RPMI8226 (cell line): ENCODE results near the gene DNMBP.
"Not testable (repeated sequence)": the region's sequence is repeated elsewhere in the genome, so short reads cannot be mapped to it uniquely, and the experiment has no call there.

Source experiments
- DNase-seq: peaks from one replicate; pipeline ENCODE4 v3.0.0-alpha.2; 2015

Gene DNMBP

DNA sequence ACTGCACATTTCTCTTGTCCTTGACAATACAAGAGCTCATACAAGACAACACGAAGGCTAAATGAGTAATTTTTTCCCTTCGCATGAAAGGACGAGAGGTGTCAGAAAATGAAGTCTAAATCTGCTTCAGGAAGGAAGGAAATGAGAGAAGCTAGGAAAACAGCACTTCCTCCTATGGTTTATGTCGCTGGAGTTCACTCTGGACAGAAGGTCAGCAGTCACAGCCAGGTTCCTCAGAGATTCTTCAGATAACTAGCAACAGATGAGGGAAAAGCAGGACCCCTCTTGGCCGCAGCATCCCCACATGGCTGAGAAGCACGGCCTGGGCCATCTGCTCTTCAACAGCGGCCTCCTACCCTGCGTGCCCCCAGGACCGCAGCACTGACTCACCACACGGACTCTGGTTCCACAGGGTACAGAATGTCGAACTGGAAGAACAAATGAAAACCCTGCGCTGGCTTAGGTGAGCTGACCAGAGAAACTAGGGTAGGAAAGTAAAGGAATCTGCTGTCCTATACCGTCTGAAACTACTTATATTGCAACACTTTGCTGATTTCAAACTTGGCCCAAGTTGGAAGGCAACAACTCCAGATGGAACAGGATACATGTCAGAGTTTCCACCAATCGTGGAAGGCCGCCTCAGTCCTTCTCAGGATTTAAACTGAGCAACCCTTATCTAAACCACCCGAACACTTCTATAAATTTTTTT lies 26.3 kb downstream of the DNMBP start:
- no peak for DNase-seq

DNA sequence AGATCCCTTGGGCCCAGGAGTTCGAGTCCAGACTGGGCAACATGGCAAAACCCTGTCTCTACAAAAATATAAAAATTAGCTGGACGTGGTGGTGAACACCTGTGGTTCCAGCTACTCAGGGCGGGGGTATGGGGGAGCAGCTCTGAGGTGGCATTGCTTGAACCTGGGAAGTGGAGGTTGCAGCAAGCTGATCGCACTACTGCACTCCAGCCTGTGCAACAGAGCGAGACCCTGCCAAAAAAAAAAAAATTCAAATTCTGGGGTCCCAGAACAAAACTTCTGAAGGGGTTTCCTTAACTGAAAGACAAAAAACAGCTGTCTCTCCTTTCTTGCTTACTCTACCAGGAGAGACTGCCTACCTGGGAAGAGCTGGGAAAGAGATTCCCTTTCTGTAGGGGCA lies 27.0 kb downstream of the DNMBP start:
- DNase-seq: no peak

DNA sequence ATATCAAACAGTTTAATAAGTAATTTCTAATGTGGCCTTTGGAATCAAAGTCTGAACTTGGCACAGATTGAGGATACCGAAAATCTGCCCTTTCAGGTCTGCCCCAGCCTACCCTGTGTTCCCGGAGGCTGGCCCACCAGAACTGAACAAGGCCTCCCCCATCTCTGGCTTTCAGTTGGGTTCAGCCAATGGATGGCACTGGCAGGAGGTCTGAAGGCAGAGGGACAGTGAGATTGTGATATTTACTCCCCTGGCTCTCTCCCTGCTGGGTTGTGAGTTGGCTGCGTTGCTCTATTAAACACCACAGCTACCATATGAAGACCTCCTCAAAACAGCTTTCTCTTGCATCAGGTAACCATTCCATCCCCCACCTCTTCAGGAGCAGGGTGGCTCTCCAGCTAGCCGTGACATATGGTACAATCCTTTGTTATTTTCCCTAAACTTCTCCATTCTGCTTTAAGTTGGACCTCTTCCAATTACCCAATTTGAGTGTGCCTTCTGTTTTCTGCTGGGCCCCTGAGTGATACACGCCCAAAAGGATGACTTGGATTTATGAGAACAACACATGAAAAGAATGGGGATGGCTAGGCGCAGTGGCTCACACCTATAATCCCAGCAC lies 28.1 kb downstream of the DNMBP start:
- no peak for DNase-seq

DNA sequence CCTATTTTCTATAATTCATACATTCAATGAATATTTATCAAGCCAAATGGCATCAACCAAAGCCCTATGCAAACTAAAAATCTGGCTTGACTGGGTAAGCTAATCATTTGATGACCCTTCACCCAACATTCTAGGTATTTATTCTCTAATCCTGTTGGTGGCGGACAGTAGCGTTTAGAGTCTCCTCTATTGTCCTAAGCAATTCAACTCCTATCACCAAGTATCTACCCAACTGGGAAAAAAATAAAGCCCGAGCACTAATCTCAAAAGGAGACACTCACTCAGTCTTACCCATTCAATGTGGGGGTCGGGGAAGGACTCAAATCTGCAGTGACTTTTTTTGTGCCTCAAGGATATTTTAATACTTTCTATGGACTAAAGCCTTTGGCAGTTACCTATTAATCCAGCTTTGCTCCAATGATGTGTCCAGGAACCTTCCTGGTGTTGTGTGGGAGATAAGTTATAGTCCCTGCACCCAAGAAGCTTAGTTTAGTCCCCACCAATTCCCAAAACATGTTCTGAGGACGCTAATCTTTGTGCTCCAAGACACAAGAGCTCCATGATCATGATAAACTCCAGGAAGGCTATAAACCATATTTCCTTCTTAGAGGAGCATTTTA lies 30.6 kb downstream of the DNMBP start:
- no peak for DNase-seq

DNA sequence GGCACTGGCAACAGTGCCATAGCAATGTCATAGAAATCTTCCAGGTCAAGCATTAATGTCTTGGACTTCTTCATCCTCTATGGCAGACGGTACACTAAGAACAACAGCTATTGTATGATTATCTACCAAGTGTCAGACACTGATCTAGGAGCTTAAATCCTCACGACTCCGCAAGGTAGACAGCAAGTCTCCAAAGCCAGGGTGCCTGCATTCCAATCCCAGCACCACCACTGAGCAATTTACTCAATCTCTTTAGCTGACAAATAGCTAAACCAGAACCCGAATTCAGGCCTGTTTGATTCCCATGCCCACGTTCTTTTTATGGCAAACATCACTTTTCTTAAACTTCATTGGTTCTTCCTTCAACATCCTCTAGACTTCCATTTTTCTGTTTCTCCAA lies 31.8 kb downstream of the DNMBP start:
- no peak for DNase-seq

DNA sequence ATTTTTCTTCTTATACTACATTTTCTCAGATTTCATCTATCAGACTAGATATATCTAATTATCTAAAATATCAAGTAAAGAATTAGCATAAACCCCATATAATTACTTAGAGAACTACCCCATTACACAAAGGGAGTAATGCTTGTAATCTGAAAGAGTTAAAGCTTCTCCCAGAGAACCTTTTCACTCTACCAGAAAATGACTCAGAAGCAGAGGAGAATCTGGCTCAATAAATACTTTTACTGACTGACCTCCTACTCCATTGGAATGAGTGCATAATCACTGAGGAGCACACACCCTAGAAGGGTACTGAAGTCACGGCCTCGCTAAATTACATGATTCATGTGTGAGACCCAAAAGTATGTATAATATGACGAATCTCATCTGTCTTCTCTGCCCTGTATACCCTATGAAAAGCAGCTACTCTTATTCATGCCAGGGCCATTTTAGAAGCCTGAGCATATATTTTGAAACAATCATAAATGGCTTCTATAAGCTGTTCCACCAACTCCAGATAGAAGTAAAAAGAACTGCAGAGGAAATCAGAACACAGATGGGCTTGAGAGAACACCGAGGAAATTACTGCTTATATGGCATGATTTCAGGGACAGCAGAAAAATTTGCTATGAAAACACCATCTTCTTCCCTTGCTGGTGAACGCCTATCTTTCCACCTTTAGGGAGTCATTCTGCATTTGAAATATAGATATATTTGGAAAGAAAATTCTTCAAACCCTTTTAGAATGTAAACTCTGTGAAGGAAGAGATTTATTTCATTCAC lies 32.7 kb downstream of the DNMBP start:
- no peak for DNase-seq

DNA sequence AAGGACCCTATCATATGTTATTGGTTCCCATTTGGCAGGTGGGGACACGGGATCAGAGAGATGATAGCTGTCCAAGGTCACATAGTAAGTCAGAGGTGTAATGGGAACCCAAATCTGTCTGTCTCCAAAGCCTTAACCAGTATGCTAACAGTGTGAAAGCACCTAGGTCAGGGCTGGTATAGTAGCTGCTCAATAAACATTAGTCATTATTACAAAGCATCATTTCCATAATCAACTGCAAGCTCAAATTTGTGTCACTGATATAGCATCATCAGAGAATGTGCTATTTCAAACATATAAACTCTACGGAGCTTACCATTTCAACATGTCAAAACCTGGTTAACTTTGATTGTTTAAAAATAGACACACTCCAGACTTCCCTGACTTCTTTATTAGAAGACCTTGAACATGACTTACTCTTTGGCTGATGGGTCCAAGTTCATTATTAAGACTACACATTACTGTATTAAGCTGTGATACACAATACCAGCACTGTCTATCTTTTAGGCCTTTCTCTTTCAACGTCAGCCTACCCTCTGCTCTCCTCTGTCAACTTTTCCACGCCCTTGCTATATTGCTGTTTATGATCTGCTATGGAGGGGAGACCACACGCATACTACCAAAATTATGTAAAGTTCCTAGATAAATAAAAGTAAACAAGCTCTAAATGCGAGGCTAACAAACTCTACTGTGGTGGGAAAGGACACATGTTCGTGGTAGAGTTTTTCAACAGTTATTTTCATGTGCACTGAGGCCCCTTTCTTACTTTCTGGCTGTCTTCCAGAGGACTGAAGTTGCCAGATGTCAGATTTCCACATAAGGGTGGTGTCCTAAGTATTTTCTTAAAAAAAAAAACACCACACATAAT lies 33.6 kb downstream of the DNMBP start:
- DNase-seq: no peak

DNA sequence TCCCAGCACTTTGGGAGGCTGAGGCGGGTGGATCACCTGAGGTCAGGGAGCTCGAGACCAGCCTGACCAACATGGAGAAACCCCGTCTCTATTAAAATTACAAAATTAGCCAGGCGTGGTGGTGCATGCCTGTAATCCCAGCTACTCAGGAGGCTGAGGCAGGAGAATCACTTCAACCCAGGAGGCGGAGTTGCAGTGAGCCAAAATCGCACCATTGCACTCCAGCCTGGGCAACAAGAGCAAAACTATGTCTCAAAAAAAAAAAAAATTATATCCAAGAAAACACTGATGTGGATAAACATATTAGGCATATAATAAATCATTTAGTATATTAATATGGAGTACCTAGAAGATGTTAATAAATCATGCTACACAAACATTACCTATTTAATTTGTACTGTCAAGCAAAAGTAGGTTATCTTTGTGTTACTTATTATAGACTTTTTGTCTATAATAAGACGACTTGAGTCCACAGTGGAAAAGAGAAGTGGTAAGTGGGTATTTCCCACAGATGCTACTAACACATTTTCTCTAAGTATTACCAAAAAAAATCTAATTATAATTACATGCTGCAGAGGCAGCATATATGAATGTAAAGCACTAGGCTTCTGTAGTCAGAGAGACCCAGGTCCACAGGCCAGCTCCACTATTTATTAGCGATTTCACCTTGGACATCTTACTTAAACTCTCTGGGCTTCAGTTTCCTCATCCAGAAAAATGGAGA lies 34.5 kb downstream of the DNMBP start:
- no peak for DNase-seq

DNA sequence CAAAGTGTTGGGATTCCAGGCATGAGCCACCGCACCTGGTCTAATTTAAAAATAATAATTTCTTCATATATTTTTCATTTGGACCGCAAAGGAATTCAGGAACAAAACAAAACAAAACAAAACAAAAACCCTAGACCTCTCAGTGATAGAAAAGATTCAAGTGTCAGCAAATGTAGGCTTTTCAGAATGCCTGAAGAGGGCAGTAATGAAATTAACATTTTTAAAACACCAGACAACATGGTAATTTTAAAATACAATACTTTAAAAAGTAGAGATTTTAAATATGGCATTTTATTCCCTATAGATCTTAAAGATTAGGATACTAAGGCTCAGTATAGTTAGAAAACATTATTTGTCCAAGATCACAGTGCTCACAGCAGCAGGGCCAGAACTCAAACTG lies 36.6 kb downstream of the DNMBP start:
- DNase-seq: no peak

DNA sequence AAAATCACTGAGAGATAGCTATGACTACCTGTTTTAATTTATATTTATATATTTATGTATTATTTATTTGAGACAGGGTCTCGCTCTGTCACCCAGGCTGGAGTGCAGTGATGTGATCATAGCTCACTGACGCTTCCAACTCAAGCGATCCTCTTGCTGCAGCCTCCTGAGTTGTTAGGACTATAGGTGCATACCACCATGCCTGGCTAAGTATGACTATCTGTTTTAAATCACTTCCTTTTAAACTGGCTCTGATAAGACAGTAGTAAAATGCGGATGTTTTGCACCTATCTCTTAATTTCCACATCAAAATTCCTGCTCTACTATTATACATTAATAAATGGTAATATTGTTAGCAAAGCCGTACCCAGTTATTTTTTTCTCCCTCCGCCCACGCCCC lies 41.8 kb downstream of the DNMBP start:
- DNase-seq: no peak

DNA sequence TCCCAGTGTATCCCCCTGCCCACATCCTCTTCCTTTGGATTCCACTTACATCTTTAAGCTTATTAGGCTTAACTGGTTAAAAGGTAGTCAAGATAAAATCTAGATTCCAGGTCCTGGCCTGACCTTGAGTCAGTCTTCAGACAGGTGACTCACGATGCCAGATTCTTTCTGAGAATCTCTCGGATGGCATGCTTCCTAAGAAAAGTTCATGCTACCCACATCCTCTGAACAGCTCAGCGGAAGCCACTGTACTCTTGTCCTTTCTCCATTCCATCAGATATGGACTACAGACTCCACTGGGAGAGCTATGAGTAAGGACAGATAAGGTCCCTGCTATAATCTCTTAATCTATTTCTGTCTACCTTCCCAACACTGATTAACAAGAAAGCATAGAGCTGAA lies 43.4 kb downstream of the DNMBP start:
- DNase-seq: no peak

DNA sequence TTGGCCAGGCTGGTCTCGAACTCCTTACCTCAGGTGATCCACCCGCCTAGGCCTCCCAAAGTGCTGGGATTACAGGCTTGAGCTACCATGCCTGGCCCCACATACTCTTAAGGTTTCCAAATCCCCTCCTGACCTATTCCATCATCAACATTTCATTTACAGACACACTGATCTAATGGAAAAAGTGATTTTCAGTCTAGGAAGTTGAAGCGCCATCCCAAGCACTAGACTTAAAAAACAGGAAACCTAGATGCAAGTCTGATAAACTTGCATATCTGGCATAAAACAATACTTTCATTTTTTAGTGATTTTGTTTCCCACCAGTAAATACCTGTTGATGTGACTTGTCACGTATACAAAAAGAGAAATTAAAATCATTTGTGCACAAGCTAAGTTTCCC lies 44.0 kb downstream of the DNMBP start:
- no peak for DNase-seq

DNA sequence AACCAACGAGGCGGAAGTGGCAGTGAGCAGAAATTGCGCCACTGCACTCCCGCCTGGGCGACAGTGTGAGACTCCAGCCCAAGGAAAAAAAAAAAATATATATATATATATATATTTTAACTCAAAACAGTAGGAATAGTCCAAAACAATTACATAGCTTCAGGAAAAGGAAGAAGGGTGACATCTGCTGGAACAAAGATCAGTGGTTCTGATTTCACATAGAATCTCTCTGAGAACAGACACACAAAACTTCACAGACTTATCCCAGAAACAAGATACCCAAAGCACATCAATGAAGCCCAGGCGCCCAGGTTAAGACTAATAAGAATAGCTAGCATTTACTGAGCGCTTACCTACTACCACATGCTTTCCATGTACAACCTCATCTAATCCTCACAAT lies 45.0 kb downstream of the DNMBP start:
- DNase-seq: no peak

DNA sequence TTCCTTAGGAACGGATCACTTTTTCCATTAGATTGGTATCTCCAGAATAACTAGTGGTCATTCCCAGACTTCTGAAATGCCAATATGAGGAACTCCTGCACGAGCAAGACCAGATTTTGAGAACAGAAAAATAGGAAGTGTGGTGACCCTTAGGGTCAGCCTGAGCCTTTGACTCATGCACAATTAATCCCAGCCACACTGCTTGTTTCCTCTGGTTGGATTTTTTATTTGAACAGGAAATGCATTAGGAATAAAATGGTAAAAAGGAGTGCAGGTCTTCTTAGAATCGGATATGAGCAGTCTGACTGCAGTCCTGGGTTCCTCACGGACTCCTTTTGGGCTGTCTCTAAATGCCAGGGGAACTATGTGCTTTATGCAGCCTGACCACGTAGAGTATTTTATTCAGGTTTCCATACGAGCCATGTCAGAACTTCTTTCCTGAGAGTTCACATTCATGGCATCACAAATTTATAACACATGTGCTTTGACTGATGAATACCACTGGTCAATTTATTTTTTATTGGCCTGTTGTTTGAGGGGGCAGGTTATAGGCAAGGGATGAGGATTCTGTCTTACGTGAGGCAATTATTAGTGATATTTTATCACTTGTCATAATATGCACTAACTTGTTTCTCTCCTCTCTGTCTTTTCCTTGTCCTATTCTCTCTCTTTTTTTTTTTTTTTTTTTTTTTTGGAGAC lies 46.1 kb downstream of the DNMBP start:
- not testable (repeated sequence) for DNase-seq

DNA sequence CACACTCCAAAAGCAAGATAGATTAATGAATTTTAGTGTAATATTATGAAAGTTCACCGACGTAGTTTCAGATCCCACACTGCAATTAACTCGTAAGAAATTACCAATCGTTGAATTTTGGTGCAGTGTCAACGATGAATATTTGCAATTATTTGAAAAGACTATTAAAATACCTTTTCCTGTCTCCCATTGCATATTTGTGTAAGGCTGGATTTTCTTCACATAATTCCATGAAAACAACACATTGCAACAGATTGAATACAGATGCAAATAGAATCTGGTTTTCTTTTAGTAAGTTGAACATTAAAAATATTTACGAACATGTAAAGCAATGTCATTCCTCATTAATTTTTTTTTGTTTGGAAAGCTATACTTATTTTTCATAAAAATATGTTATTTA lies 50.9 kb downstream of the DNMBP start:
- no peak for DNase-seq

DNA sequence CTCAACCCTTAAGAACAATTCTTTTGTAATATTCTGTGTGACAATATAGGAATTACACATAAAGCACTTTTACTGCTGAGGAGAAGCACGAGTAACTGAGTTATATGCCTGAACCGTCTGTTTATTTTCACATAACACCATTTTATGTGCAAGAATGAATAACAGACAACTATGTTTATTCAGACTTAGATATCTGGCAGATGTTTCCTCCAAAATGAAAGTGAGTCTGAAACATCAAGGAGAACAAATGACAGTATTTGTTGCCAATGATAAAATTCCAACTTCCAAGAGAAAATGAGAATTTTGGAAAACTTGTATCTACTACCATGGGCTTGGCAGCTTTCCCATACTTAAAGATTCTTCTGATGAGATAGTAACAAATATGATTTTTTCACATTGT lies 51.4 kb downstream of the DNMBP start:
- DNase-seq: no peak

DNA sequence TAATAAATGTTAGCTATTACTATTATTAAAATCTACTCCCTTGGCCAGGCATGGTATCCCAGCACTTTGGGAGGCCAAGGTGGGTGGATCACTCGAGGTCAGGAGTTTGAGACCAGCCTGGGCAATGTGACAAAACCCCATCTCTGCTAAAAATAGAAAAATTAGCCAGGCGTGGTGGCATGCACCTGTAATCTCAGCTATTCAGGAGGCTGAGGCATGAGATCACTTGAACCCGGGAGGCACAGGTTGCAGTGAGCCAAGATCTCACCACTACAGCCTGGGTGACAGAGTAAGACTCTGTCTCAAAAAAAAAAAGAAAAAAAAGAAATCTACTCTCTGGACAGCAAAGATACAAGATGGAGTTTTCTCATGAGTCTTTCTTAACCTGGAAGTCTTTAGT lies 56.2 kb downstream of the DNMBP start:
- not testable (repeated sequence) for DNase-seq

DNA sequence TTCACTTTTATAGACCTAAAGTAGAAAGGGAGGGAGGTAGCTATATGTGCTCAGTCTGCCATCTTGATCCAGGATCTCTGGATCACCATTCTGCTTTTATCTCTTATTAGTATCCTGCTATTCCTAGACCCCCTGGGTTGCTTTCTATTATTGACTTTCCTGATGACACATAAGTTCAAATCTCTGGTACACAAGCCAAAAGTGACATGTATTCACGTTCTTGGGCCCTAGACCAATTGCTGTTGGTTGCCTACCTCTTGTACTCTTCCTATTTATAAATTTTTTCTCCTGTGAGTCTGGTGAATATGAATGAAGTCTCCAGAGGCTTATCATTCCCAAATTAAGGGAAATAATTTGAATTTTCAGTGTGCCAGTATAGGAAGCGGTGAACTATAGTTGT lies 56.9 kb downstream of the DNMBP start:
- DNase-seq: no peak

DNA sequence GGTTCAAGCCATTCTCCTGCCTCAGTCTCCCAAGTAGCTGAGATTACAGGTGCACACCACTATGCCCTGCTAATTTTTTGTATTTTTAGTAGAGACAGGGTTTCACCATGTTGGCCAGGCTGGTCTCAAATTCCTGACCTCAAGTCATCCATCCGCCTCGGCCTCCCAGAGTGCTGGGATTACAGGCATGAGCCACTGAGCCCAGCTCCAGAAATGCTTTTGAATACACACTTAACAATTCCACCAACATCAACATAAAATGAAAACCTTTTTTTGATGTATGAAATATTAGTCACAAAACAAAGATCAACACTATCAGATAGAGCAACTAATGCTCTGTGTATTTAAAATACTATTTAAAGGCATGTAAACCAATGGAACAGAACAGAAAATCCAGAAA lies 63.7 kb downstream of the DNMBP start:
- not testable (repeated sequence) for DNase-seq

DNA sequence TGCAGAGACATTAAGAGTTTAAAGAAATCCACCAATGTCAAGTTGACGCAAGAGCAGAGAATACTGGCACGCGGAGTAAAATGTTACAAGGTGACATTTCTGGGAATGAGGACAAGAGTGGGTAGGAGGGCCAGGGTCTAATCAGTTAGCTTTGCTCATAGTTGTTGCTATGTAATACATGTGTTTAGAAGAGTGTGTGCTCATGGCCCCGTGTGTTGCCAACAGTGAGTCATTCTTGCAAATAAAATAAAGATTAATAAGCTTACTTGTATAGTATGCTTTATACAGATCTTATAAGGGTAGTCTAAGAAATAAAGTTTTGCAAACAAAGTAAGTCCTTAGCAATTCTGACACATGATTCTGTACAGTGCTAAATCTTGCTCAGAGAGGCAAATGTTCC lies 64.5 kb downstream of the DNMBP start:
- DNase-seq: no peak

DNA sequence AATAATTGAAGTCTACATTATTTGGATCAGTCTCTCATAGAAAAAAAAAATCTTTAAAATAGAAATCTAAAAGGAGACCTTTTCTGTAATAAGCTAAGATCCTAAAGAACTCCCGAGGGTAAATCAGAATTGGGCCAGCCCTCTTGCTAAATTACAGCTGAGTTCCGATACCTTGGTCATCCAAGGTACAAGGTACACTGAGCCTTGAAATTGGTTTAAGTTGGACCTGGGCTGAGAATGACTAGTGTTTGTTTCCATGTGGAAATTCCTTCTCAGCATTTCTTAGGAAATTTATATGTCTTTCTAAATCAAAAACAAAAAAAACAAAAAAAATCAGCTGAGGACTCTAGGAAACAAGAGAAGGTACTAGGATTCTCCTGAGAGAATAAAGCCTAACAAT lies 64.9 kb downstream of the DNMBP start:
- no peak for DNase-seq
